ENCODE results near the gene SYPL1.

SYPL1 gene

GRCh38 chr7:106121189-106121810, 9.2 kb upstream of the SYPL1 start:
- no peak for DNase-seq

- no peak for DNase-seq
Observed at GRCh38 chr7:106120500-106120899, 8.4 kb upstream of the SYPL1 start.

GRCh38 chr7:106119719-106120118, 7.6 kb upstream of the SYPL1 start:
- no peak for DNase-seq

- DNase-seq = no peak
Observed at GRCh38 chr7:106117786-106118544, 5.9 kb upstream of the SYPL1 start.

GRCh38 chr7:106116161-106116704, 4.1 kb upstream of the SYPL1 start:
- DNase-seq = no peak

GRCh38 chr7:106114716-106115383, 2.7 kb upstream of the SYPL1 start:
- peak; percentile 28 for DNase-seq

GRCh38 chr7:106112972-106113421, 885 bp upstream of the SYPL1 start:
- DNase-seq = no peak

- DNase-seq = peak; percentile 51
Observed at GRCh38 chr7:106111655-106112117, 426 bp downstream of the SYPL1 start.

GRCh38 chr7:106110885-106111654, 1.0 kb downstream of the SYPL1 start:
- peak; percentile 56 for DNase-seq

GRCh38 chr7:106110238-106110560, 1.9 kb downstream of the SYPL1 start:
- DNase-seq = peak; percentile 59

GRCh38 chr7:106109521-106110237, 2.4 kb downstream of the SYPL1 start:
- DNase-seq = no peak

GRCh38 chr7:106108991-106109390, 3.1 kb downstream of the SYPL1 start:
- DNase-seq = peak; percentile 36

GRCh38 chr7:106104721-106105260, 7.3 kb downstream of the SYPL1 start:
- DNase-seq = no peak

- DNase-seq = peak; percentile 75
Observed at GRCh38 chr7:106102387-106102966, 9.6 kb downstream of the SYPL1 start.

GRCh38 chr7:106101726-106102125, 10.4 kb downstream of the SYPL1 start:
- DNase-seq = no peak

GRCh38 chr7:106100863-106101629, 11.1 kb downstream of the SYPL1 start:
- DNase-seq = no peak

- DNase-seq = no peak
Observed at GRCh38 chr7:106099539-106099938, 12.6 kb downstream of the SYPL1 start.

GRCh38 chr7:106098889-106099288, 13.2 kb downstream of the SYPL1 start:
- no peak for DNase-seq

- no peak for DNase-seq
Observed at GRCh38 chr7:106095634-106096033, 16.5 kb downstream of the SYPL1 start.

- DNase-seq = no peak
Observed at GRCh38 chr7:106094780-106095179, 17.3 kb downstream of the SYPL1 start.

- no peak for DNase-seq
Observed at GRCh38 chr7:106092204-106092603, 19.9 kb downstream of the SYPL1 start.
